Nephron progenitor cell (in vitro differentiated cells): Measurements from ENCODE around the gene TAS2R50.

ENCODE experiments used
- DNase-seq: peaks from one replicate; pipeline ENCODE4 v3.0.0; 2021
- H3K27ac Mint-ChIP-seq: 2 replicates; pipeline ENCODE4 v1.8.0; 2021; ENCODE audit warnings: mild to moderate bottlenecking, moderate library complexity, mixed read lengths
- H3K27me3 Mint-ChIP-seq: 2 replicates; pipeline ENCODE4 v1.8.0; 2021; ENCODE audit warnings: mild to moderate bottlenecking, low read depth, mixed read lengths; ENCODE audit not compliant: poor library complexity
- H3K36me3 Mint-ChIP-seq: 2 replicates; pipeline ENCODE4 v1.8.0; 2021; ENCODE audit warnings: low read depth, mixed read lengths
- H3K4me1 Mint-ChIP-seq: 2 replicates; pipeline ENCODE4 v1.8.0; 2021; ENCODE audit warnings: mixed read lengths
- H3K4me3 Mint-ChIP-seq: 2 replicates; pipeline ENCODE4 v1.8.0; 2021; ENCODE audit warnings: mild to moderate bottlenecking, moderate library complexity, mixed read lengths
- H3K9me3 Mint-ChIP-seq: 2 replicates; pipeline ENCODE4 v1.8.0; 2021; ENCODE audit warnings: mild to moderate bottlenecking, moderate library complexity, mixed read lengths
- CTCF ChIP-seq: fragments of 200-600 bp; sonication (generic); IDR thresholded peaks from 2 replicates; pipeline ENCODE4 v1.5.0; 2021; ENCODE audit warnings: antibody characterized with exemption

Gene TAS2R50

GRCh38 chr12:10965476-10965875 lies 21.2 kb downstream of the TAS2R50 start:
- H3K9me3 Mint-ChIP-seq, result peaks cover 6% of the 10 kb centered on the region
- H3K4me1 Mint-ChIP-seq, result no peaks in the 10 kb centered on the region
- H3K27me3 Mint-ChIP-seq, result no peaks in the 10 kb centered on the region
- peaks cover 69% of the 10 kb centered on the region for H3K36me3 Mint-ChIP-seq
- no peak overlapping the region for H3K4me3 Mint-ChIP-seq
- no peak for TF ChIP-seq CTCF
- DNase-seq, result no peak
- no peak overlapping the region for H3K27ac Mint-ChIP-seq

- Mint-ChIP-seq H3K27ac (no peak overlapping the region), H3K27me3 (no peaks in the 10 kb centered on the region), H3K4me1 (no peaks in the 10 kb centered on the region), H3K9me3 (peaks cover 38% of the 10 kb centered on the region), H3K36me3 (peaks cover 78% of the 10 kb centered on the region), H3K4me3 (no peak overlapping the region)
- no peak for TF ChIP-seq CTCF
- no peak for DNase-seq
Measured at GRCh38 chr12:10960211-10960610, 26.5 kb downstream of the TAS2R50 start.

GRCh38 chr12:10959804-10960203 lies 26.9 kb downstream of the TAS2R50 start:
- TF ChIP-seq CTCF, result no peak
- H3K27ac Mint-ChIP-seq, result no peak overlapping the region
- H3K27me3 Mint-ChIP-seq, result no peaks in the 10 kb centered on the region
- peaks cover 82% of the 10 kb centered on the region for H3K36me3 Mint-ChIP-seq
- no peak for DNase-seq
- H3K4me3 Mint-ChIP-seq, result no peak overlapping the region
- no peaks in the 10 kb centered on the region for H3K4me1 Mint-ChIP-seq
- peaks cover 42% of the 10 kb centered on the region for H3K9me3 Mint-ChIP-seq

GRCh38 chr12:10957741-10958140 lies 29.0 kb downstream of the TAS2R50 start:
- H3K36me3 Mint-ChIP-seq, result peaks cover 85% of the 10 kb centered on the region
- TF ChIP-seq CTCF, result no peak
- DNase-seq, result no peak
- H3K27me3 Mint-ChIP-seq, result no peaks in the 10 kb centered on the region
- peaks cover 57% of the 10 kb centered on the region for H3K9me3 Mint-ChIP-seq
- no peak overlapping the region for H3K27ac Mint-ChIP-seq
- H3K4me3 Mint-ChIP-seq, result no peak overlapping the region
- no peaks in the 10 kb centered on the region for H3K4me1 Mint-ChIP-seq

- H3K27me3 Mint-ChIP-seq, result no peaks in the 10 kb centered on the region
- peaks cover 78% of the 10 kb centered on the region for H3K36me3 Mint-ChIP-seq
- peaks cover 65% of the 10 kb centered on the region for H3K9me3 Mint-ChIP-seq
- no peak overlapping the region for H3K27ac Mint-ChIP-seq
- no peak for TF ChIP-seq CTCF
- no peaks in the 10 kb centered on the region for H3K4me1 Mint-ChIP-seq
- H3K4me3 Mint-ChIP-seq, result no peak overlapping the region
- DNase-seq, result no peak
Measured at GRCh38 chr12:10956085-10956484, 30.6 kb downstream of the TAS2R50 start.

GRCh38 chr12:10952645-10953044 lies 34.1 kb downstream of the TAS2R50 start:
- Mint-ChIP-seq H3K9me3 (peaks cover 83% of the 10 kb centered on the region), H3K36me3 (peaks cover 88% of the 10 kb centered on the region)

More at GRCh38 chr12:10952645-10953044, 34.1 kb downstream of the TAS2R50 start:
- no peak overlapping the region for H3K27ac Mint-ChIP-seq
- H3K4me1 Mint-ChIP-seq, result no peaks in the 10 kb centered on the region
- H3K27me3 Mint-ChIP-seq, result no peaks in the 10 kb centered on the region
- H3K4me3 Mint-ChIP-seq, result no peak overlapping the region
- TF ChIP-seq CTCF, result no peak
- no peak for DNase-seq
